ENCODE measurements around the gene HIC2.
"Not testable (repeated sequence)": the region's sequence is repeated elsewhere in the genome, so short reads cannot be mapped to it uniquely, and the experiment has no call there.

- TF ChIP-seq YY1 (IDR thresholded peaks at IDR 0.05; ENCODE audit: insufficient read depth, insufficient read length); ZNF274 (IDR thresholded peaks at IDR 0.05; ENCODE audit: low read depth, low read length); SUZ12 (IDR thresholded peaks at IDR 0.05; ENCODE audit: extremely low read depth, insufficient read depth, insufficient read length): not testable (repeated sequence)
These were observed 23.0 kb downstream of the HIC2 start for GRCh38 chr22:21440018-21440636.
